Epidermal melanocyte (primary cell): Measurements from ENCODE around the gene FRMD8.

Source experiments
- DNase-seq: peaks from one replicate; pipeline ENCODE4 v3.0.0; 2011; ENCODE audit warnings: low spot score; ENCODE audit not compliant: insufficient read length

The FRMD8 gene

DNA sequence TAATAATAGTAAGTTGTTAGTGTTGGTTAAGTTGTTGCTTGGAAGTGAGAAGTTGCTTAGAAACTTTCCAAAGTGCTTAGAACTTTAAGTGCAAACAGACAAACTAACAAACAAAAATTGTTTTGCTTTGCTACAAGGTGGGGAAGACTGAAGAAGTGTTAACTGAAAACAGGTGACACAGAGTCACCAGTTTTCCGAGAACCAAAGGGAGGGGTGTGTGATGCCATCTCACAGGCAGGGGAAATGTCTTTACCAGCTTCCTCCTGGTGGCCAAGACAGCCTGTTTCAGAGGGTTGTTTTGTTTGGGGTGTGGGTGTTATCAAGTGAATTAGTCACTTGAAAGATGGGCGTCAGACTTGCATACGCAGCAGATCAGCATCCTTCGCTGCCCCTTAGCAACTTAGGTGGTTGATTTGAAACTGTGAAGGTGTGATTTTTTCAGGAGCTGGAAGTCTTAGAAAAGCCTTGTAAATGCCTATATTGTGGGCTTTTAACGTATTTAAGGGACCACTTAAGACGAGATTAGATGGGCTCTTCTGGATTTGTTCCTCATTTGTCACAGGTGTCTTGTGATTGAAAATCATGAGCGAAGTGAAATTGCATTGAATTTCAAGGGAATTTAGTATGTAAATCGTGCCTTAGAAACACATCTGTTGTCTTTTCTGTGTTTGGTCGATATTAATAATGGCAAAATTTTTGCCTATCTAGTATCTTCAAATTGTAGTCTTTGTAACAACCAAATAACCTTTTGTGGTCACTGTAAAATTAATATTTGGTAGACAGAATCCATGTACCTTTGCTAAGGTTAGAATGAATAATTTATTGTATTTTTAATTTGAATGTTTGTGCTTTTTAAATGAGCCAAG lies 38.9 kb downstream of the FRMD8 start:
- DNase-seq, result no peak

DNA sequence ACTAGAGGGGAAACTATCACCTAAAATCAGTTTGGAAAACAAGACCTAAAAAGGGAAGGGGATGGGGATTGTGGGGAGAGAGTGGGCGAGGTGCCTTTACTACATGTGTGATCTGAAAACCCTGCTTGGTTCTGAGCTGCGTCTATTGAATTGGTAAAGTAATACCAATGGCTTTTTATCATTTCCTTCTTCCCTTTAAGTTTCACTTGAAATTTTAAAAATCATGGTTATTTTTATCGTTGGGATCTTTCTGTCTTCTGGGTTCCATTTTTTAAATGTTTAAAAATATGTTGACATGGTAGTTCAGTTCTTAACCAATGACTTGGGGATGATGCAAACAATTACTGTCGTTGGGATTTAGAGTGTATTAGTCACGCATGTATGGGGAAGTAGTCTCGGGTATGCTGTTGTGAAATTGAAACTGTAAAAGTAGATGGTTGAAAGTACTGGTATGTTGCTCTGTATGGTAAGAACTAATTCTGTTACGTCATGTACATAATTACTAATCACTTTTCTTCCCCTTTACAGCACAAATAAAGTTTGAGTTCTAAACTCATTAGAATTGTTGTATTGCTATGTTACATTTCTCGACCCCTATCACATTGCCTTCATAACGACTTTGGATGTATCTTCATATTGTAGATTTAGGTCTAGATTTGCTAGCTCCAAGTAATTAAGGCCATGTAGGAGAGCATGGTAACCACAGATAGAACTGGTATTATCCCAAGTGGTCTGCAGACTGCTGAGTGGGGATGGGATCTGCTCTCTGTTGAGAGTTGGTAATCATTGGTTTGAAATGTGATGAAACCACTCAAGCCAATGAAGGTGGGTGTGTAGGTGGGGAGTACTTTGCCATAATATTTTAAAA lies 39.8 kb downstream of the FRMD8 start:
- no peak for DNase-seq

DNA sequence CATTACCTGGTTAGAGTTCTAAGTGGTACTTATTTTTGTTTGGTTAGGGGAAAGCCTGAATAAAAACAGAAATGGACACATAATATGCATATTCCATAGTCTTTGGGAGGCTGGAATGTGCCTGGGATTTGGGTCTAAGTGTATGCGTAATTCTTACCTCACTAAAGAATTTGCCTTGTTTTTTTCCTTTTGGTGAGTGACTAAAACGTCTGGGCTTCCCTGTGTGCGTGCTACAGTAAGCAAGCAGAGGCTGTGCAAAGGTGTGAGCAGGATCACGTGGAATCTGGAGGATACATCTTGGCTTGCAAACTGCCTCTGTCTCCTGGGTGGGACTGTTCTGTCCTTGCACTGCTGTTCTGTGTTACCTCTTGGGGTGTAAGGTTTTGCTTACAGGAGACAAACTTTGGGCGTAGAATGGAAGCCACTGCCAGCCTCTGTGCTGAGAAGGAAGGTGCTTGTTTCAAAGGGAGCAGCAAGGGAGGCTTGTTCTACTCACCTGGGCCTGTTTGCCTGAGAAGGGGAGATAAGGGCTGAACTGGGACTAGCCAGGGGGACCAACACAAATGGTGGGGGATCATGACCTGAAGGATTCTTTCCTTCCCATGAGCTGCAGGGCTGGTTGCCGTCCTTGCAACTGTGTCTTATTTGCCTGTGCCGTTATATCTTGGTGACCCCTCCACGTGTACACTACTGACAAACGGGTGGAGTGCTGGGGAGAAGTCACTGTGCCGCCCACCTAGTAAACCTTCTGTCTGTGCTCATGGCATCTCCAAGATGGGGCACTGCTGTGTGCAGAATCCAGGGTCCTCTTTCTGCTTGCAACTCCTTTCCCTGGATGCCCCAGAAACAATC lies 40.6 kb downstream of the FRMD8 start:
- no peak for DNase-seq

- no peak for DNase-seq
These were observed 41.5 kb downstream of the FRMD8 start for GRCh38 chr11:65427691-65428577.

GRCh38 chr11:65428578-65429067 lies 42.2 kb downstream of the FRMD8 start:
- DNase-seq, result no peak

- DNase-seq, result no peak
These were observed 42.7 kb downstream of the FRMD8 start for GRCh38 chr11:65429068-65429681.

DNA sequence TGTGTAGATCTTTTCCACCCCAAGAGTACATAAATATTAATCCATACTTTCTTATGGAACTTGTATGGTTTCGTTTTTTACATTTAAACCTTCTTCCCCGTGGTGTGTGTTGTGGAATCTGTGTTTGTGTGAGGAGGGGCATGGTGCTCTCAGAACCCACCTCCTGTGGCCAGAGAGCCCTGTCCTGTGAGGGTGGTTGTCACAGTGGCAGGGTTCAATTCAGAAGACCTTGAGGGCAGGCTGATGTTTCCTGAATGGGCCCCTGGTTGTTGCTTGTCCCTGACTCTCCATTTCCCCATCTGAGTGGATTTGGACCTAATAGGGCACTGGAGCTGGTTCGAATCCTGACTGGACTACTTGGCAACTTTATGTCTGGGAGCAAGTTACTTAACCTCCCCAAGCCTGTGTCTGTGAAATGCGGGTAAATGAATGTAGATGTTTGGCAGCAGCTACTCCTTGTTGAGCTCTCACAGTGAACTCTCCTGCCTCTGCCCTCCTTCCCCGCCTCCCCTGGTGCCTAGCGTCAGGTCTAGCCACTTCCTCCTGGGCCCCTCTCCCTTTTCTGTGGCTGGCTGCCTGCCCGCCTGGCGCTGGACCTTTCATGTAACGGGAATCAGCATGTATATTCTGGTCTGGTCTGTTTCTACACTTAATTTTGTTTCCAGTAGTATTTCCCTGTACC lies 43.4 kb downstream of the FRMD8 start:
- no peak for DNase-seq

- DNase-seq, result no peak
These were observed 44.2 kb downstream of the FRMD8 start for GRCh38 chr11:65430406-65431217.

- no peak for DNase-seq
These were observed 45.1 kb downstream of the FRMD8 start for GRCh38 chr11:65431451-65432099.

GRCh38 chr11:65432100-65432650 lies 45.7 kb downstream of the FRMD8 start:
- DNase-seq, result no peak

- no peak for DNase-seq
These were observed 46.5 kb downstream of the FRMD8 start for GRCh38 chr11:65432686-65433582.

- DNase-seq, result no peak
These were observed 47.2 kb downstream of the FRMD8 start for GRCh38 chr11:65433657-65434056.

DNA sequence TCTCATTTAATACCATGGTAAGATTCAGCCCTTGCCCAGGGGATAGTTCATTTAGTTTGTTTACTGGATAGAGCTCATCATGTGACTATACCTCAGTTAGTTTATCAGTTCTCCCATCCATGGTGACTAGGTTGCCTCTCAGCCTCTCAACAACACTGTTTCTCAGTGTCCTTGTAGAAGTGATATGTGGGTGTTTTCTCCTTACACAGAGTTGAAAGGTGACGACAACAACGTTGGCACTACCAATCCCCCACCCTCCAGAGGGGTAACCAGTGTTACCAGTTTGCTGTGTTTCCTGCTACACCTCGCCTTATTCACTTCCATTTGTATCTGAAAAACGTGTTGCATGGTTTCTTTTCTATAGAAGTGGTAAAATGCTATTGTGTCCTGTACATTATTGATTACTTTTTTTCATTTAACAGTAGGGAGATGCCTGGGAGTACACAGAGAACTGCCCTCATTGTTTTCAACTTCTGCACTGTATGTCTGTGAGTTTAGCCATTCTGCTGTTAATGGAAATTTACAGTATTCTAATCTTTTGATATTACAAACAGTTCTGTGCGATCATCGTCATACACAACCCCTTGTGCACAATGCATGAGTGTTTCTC lies 47.7 kb downstream of the FRMD8 start:
- DNase-seq, result no peak

- no peak for DNase-seq
These were observed 48.4 kb downstream of the FRMD8 start for GRCh38 chr11:65434667-65435410.

DNA sequence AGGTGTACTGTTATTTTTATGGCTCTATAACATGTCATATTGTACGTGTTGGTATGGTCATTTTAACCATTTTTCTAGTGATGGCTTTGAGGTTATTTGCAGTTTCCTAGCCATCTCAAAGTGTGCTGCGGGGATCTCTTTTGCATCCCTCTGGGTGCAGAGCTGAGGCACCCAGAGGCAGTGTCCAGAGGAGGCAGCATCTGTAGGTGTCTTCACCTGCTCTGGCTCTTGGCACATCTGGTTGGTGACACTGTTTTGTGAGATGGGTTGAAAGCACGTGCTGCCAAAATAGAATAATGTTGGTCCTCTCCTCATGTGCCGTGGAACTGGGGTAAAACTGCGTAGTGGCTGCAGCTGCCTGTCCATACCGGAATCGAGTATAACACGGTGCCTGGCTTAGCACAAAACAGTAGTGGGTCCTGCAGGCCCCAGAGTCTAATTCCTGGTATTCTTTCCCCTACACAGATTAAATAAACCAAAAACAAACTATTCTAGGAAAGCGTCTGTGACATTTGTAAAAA lies 49.0 kb downstream of the FRMD8 start:
- no peak for DNase-seq
